ENCODE data around the gene KCNMA1. TPM values are rescaled to one million over a fixed set of nuclear protein-coding genes. Genes with fewer than 3 reads are reported as not detected.

The KCNMA1 gene
- total and polyA plus RNA-seq, 9 of the 15 experiments (the other 6 are each of a cell fraction or from before 2014, with no cell fraction given), result 0.01 to 0.95 (median 0.15) TPM; not detected in 4

DNA sequence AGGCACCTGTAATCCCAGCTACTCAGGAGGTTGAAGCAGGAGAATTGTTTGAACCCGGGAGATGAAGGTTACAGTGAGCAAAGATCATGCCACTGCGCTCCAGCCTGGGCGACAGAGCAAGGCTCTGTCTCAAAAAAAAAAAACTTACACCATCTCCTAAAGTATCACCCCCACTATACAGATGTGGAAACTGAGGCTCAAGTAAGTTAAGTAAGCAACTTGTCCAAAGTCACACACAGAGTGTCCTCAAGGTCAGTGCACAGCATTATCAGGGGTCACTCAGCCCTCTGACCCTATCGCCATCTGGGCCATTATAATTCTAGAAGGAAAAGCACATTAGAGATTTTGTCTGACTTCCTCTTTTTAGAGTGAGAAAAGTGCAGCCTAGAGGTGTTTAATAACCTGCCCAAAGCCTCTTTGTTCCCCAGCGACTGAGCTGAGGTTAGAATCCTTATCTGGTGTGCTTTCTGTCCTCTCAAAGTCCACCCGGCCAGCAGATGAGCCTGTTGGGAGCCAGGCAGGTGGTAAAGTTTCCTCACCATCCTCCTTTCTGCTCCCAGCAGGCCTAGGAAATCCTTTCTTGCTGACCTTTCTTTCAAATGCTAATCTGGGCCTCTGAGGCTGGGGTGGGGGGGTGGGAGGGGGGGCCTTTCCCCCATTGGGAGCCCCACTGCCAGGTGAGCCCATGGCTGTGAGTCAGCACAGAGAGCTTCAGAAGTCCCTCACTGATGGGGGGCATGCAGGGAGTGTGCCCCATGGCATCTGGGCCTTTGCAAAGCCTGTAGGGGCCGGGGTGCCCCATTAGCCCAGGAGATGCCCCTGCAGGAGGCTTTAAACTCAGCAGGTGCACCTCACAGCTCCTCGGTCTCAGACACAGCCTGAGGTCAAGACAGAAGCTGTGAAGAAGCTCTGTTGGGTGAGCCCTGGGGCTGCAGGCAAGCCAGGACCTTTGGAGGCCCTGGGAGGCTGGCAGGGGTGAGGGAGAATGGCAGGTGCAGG lies 12.0 kb upstream of the KCNMA1 start:
- 4% methylated on average over 8 of the region's 8 CpGs for WGBS (ENCODE audit: insufficient coverage, low coverage, missing lambda C conversion rate)
- in situ Hi-C loops (cut with MboI), result loop anchor here (25.0 kb wide), 1 partner anchor 262 kb away; no protein-coding TSS in a partner anchor

More for the DNA sequence above, 12.0 kb upstream of the KCNMA1 start:
- no peaks in the 10 kb centered on the region for H4K20me1 ChIP-seq (replicated peaks; ENCODE audit: control insufficient read depth, insufficient read depth, low read length)
- no peak for ATAC-seq
- no peaks in the 10 kb centered on the region for H3K9me1 ChIP-seq (ENCODE audit: control insufficient read depth, insufficient read depth, low read length)
- no peak for DNase-seq (ENCODE audit: extremely low read depth in 1 of 4, low spot score in 3 of 4)
- H2AFZ ChIP-seq (ENCODE audit: low read depth, low read length), result no peak overlapping the region
- FAIRE-seq, result no peak
- no peak overlapping the region for H3K9ac ChIP-seq (ENCODE audit: insufficient read depth in 1 of 2, low read depth in 2 of 2, low read length in 2 of 2)
- H3K27ac ChIP-seq (ENCODE audit: extremely low read depth, low read depth, low read length), result no peak overlapping the region
- H3K4me2 ChIP-seq (ENCODE audit: insufficient read depth, low read length), result no peak overlapping the region
- H3K4me3 ChIP-seq, result no peak overlapping the region
- no peaks in the 10 kb centered on the region for H3K9me3 ChIP-seq (replicated peaks; ENCODE audit: control insufficient read depth, insufficient read depth, low read depth, low read length)
- H3K79me2 ChIP-seq (ENCODE audit: control insufficient read depth, insufficient read depth, low read length), result no peaks in the 10 kb centered on the region
- no peaks in the 10 kb centered on the region for H3K36me3 ChIP-seq (ENCODE audit: control insufficient read depth, insufficient read depth, low read length)
- BruUV-seq (replicated peaks), result no TSS peak
- CTCF ChIA-PET (ENCODE audit: low intra/inter-chr PET ratio), result no interaction called here
- no peaks in the 10 kb centered on the region for H3K27me3 ChIP-seq (ENCODE audit: control insufficient read depth in 2 of 2, insufficient read depth in 2 of 2, low read length in 2 of 2)
- POLR2A ChIA-PET, result interaction anchor here (0.6 to 0.7 kb wide), 2 partner anchors 10 to 418 kb away, joined by 3 read pairs; no protein-coding TSS in a partner anchor
- intact Hi-C loops (cut with micrococcal nuclease), result loop anchor here (10.0 kb wide), 2 partner anchors 115 to 155 kb away; no protein-coding TSS in a partner anchor
- no peaks in the 10 kb centered on the region; a peak in 1 of 5 replicates for H3K4me1 ChIP-seq (replicated peaks in 1 of 2; ENCODE audit: control insufficient read depth in 2 of 2, insufficient read depth in 2 of 2, low read length in 2 of 2)
- TF ChIP-seq CBX8 (IDR thresholded peaks at IDR 0.05; ENCODE audit: borderline replicate concordance, extremely low read depth, low read depth, low read length, poor library complexity, severe bottlenecking) (no peak), RBM25 (IDR thresholded peaks at IDR 0.05; ENCODE audit: low read depth, low read length, severe bottlenecking) (peak; percentile 13), ESRRA (IDR thresholded peaks at IDR 0.05; ENCODE audit: borderline replicate concordance, low read depth) (peak; percentile 86), CREB1 (IDR thresholded peaks at IDR 0.05) (no peak), CREB1 (CRISPR knock-in tag; IDR thresholded peaks at IDR 0.05) (no peak), ZNF449 (CRISPR knock-in tag; IDR thresholded peaks at IDR 0.05) (no peak), SPI1 (IDR thresholded peaks at IDR 0.05; ENCODE audit: borderline replicate concordance, low read depth, low read length) (peak; percentile 85), PYGO2 (tag; IDR thresholded peaks at IDR 0.05) (no peak)
